Fibroblast of skin of right biceps (primary cell): Measurements from ENCODE around the gene MMUT.
A peak's percentile ranks its signal among the peaks of the same experiment; 100 is the strongest.
"Not testable (repeated sequence)": the region's sequence is repeated elsewhere in the genome, so short reads cannot be mapped to it uniquely, and the experiment has no call there.

Experiments used
- DNase-seq: peaks from one replicate; pipeline ENCODE4 v3.0.0-alpha.2; 2013

Gene MMUT

DNA sequence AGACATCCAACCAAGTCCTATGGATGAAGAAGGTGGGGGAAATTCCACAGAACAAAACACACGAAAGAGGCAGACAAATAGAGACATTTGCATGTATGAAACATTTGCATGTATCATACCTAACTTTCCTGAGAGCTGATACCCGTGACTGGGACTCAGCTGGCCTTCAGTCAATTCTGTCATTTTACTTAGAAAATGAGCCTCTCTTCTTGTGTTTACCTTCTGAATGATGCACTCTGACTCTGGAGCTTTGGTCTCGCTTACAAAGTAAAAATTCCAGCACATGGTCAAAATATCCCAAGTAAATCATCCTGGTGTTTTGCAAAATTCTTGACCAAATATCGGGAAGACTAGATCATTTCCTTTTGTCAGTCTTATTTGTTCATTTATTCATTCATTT lies 46.9 kb downstream of the MMUT start:
- peak; percentile 7 for DNase-seq

DNA sequence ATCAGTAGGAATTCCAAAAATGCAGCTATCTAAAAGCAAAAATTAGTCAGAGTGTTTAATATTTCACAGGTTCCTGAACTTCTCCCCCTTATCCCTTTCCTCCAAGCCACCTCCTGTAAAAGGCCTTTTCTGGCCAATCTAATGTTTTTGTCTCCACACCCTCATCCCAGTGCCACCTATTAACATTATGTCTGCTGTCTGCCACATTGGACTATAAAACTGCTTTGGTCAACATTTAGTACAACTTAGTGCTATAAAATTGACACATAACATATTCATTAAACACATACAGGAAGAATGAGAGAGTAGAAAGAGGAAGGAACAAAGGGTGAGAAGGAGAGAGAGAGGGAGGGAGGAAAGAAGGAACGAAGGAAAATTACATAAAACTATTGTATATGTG lies 47.7 kb downstream of the MMUT start:
- DNase-seq: no peak

DNA sequence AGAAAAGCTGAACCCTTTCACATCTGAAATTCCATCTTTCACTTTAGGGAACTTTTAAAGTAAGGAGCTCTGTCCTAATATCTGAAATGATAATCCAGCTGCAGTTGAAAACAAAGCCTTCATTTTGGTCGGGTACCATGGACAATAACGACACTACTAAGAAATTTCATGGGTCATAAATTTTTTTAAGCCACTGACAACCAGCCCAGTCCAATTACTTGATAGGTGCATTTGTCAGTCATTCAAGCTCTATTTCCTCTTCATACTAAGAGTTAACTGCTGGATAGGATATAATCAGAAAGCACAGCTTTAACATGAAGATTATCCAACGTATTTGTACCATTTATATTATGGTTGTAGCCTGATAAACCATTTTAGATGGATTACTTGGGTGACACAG lies 52.5 kb downstream of the MMUT start:
- no peak for DNase-seq

DNA sequence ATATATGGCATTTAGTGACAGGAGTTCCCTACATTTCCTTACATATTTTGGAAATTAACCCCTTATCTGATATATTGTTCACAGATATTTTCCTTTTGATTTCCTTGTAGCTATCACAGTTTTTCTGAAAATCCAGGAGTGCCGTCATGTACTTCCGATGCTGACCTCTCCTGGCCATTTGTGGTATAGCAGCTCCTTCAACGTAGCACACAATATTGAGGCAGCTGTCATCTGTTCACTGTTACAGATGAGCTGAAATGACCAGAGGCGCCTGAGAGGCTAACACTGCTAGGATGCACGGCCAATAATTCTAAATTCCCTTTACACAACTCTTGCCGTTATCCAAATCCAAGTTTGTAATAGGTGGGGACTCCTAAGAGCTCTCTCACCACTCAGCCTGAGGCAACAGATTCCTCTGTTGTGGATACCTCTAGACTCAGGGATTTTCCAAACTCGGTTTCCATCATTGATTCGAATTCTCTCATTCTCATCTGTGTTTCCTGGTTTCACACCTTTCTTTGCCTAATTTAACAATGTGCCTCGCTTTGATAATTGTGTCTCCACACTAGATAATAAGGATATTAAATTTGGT lies 53.0 kb downstream of the MMUT start:
- peak; percentile 57 for DNase-seq

DNA sequence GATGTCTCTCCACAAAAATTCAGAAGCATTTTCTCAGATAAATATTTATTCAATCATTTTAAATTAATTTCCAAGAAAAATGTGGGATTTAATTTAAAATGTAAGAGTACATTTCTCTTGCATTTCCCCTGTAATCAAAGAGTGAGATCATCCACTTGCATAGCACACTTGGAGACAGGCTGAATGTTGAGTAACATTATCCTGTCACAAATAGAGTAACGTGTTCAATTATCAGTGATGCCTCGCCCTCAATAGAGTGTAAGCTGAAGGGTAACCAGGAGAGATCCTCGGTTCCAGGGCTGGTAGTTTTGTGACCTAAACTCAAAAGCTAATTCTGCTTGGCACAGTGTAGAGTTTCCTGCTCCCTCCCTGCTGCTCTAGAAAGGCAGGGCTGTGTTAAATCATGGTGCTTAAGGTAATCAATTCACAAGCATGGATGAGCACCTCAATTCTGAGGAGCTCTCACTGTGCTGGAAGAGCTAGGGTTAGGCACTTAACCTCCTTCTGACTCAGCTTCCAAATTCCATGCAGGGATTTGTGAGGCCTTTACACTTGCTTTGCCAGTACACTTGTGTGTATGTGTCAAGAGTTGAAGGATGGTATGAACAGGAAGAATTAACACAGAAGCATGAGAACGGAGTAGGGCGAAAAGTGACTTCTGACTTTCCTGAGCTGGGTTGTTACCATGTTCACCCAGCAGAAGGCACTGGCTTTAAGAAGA lies 56.6 kb downstream of the MMUT start:
- no peak for DNase-seq

DNA sequence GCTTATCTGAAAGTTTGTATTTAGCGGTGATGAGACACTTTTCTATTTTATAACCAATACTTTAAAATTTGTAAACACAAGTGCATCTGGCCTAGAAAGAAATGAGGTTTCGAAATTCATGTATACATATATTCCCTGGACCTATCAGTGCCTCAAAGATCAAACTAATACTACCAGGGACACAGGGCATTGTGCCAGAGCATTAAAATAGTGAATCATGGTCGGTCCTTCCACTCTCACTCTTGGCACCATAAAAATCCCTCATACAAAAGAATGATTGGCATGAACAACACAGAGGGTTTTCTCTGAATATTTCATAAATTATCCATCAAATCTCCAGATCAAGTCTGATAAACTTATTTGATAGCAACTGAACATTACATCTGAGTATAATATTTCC lies 62.0 kb downstream of the MMUT start:
- no peak for DNase-seq

DNA sequence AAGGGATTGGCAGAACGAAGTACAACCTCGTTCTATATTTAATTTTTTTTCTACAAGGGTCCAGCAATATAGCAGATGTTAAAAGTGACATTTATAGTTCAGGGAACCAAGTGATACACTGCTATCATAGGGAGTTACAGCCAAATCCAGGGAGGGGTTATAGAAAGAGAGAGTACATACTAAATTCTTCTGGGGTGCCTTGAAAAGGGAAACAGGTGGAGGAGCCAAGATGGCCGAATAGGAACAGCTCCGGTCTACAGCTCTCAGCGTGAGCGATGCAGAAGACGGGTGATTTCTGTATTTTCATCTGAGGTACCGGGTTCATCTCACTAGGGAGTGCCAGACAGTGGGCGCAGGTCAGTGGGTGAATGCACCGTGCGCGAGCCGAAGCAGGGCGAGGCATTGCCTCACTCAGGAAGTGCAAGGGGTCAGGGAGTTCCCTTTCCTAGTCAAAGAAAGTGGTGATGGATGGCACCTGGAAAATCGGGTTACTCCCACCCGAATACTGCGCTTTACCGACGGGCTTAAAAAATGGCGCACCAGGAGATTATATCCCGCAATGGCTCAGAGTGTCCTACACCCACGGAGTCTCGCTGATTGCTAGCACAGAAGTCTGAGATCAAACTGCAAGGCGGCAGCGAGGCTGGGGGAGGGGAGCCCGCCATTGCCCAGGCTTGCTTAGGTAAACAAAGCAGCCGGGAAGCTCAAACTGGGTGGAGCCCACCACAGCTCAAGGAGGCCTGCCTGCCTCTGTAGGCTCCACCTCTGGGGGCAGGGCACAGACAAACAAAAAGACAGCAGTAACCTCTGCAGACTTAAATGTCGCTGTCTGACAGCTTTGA lies 76.2 kb downstream of the MMUT start:
- DNase-seq: not testable (repeated sequence)

DNA sequence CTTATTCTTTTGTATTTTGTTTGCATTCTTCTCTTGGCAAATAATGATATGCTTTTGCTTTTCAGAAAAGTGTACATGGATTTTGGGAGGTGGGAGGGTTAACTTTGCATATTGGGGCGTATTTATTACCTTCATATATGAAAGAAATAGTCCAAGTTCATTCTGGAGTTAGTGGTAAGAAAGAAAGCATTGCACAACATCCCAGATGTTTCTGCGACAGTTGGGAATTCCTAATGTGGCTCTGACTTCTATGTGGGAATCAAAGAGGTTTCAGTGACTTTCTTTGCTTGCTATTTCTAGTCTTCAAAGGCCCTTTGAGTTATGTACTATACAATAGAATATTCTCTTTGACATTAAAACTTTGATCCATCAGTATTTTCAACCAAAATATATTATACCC lies 78.1 kb downstream of the MMUT start:
- no peak for DNase-seq
